Neural cell (in vitro differentiated cells): ENCODE measurements around the gene DNAJB8.

Experiments used
- CTCF ChIP-seq: fragments of 450-650 bp; IDR thresholded peaks from 2 replicates; pipeline ENCODE4 v1.5.1; 2014; ENCODE audit warnings: antibody characterized with exemption, mild to moderate bottlenecking, moderate library complexity; ENCODE audit not compliant: poor library complexity, severe bottlenecking
- EP300 ChIP-seq: fragments of 450-650 bp; conservative IDR thresholded peaks from 2 replicates; pipeline ENCODE4 v1.6.1; 2014; ENCODE audit warnings: antibody characterized with exemption, mild to moderate bottlenecking, moderate library complexity; ENCODE audit not compliant: poor library complexity, severe bottlenecking
- MXI1 ChIP-seq: fragments of 450-650 bp; conservative IDR thresholded peaks from 2 replicates; pipeline ENCODE4 v1.6.1; 2014; ENCODE audit warnings: antibody characterized with exemption, mild to moderate bottlenecking; ENCODE audit not compliant: poor library complexity, severe bottlenecking
- POLR2AphosphoS5 ChIP-seq: IDR thresholded peaks from 2 replicates; pipeline ENCODE4 v1.6.1; 2012
- SMC3 ChIP-seq: fragments of 450-650 bp; conservative IDR thresholded peaks from 2 replicates; pipeline ENCODE4 v1.6.1; 2014; ENCODE audit warnings: antibody characterized with exemption, mild to moderate bottlenecking, moderate library complexity; ENCODE audit not compliant: poor library complexity
- TAF1 ChIP-seq: IDR thresholded peaks from 2 replicates; pipeline ENCODE4 v1.6.1; 2012; ENCODE audit warnings: low read depth
- TF ChIP-seq, protein P1 (sequence below): IDR thresholded peaks from 2 replicates; pipeline ENCODE4 v1.6.1; 2012; ENCODE audit warnings: borderline replicate concordance

GRCh38 chr3:128425142-128425845 is 41.4 kb downstream of the DNAJB8 start:
- TF ChIP-seq EP300 (no peak), TAF1 (no peak), POLR2AphosphoS5 (no peak), CTCF (no peak), MXI1 (no peak), SMC3 (no peak)
- TF ChIP-seq, protein P1, sequence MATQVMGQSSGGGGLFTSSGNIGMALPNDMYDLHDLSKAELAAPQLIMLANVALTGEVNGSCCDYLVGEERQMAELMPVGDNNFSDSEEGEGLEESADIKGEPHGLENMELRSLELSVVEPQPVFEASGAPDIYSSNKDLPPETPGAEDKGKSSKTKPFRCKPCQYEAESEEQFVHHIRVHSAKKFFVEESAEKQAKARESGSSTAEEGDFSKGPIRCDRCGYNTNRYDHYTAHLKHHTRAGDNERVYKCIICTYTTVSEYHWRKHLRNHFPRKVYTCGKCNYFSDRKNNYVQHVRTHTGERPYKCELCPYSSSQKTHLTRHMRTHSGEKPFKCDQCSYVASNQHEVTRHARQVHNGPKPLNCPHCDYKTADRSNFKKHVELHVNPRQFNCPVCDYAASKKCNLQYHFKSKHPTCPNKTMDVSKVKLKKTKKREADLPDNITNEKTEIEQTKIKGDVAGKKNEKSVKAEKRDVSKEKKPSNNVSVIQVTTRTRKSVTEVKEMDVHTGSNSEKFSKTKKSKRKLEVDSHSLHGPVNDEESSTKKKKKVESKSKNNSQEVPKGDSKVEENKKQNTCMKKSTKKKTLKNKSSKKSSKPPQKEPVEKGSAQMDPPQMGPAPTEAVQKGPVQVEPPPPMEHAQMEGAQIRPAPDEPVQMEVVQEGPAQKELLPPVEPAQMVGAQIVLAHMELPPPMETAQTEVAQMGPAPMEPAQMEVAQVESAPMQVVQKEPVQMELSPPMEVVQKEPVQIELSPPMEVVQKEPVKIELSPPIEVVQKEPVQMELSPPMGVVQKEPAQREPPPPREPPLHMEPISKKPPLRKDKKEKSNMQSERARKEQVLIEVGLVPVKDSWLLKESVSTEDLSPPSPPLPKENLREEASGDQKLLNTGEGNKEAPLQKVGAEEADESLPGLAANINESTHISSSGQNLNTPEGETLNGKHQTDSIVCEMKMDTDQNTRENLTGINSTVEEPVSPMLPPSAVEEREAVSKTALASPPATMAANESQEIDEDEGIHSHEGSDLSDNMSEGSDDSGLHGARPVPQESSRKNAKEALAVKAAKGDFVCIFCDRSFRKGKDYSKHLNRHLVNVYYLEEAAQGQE = no peak
